GM12878 (cell line): ENCODE data around the gene VASP. TPM values are rescaled to one million over a fixed set of nuclear protein-coding genes. Genes with fewer than 3 reads are reported as not detected.

ENCODE experiments used
- ATAC-seq: fragments of 200-7000 bp; cut with Tn5 transposase; 3 replicates; pipeline ENCODE4 v1.9.1; 2020; ENCODE audit warnings: mild to moderate bottlenecking, moderate library complexity
- BruUV-seq: library from RNA; stranded (reverse); fragments of 400-500 nt; replicated peaks from 2 replicates; lab custom pipeline; 2021; lab: Mats Ljungman, UMichigan
- CTCF ChIA-PET: fragments of 300-600 bp; sonication (Branson Sonifier 250); formaldehyde crosslinking; extraction: SDS; loops from one replicate; lab custom pipeline; 2021; ENCODE audit warnings: inconsistent platforms; lab: Yijun Ruan, JAX
- POLR2A ChIA-PET: fragments of 350-600 bp; formaldehyde crosslinking; extraction: SDS; loops from one replicate; lab custom pipeline; 2021; ENCODE audit warnings: inconsistent platforms; lab: Charles Lee
- RAD21 ChIA-PET: fragments of 300-600 bp; sonication (Branson Sonifier 250); formaldehyde crosslinking; loops from one replicate; lab custom pipeline; 2023; ENCODE audit warnings: antibody characterized with exemption; ENCODE audit not compliant: unreplicated experiment; lab: Charles Lee
- SMC1A ChIA-PET: fragments of 300-600 bp; sonication (Branson Sonifier 250); formaldehyde crosslinking; loops from one replicate; lab custom pipeline; 2023; ENCODE audit not compliant: unreplicated experiment, uncharacterized antibody; lab: Charles Lee
- DNase-seq: peaks from one replicate; pipeline ENCODE4 v3.0.0-alpha.2; 2011; ENCODE audit warnings: low read depth, low spot score
- FAIRE-seq: peaks from 3 replicates; lab custom pipeline; 2011; peaks lifted over from hg19 to GRCh38; lab: Jason Lieb, UNC
- H2AFZ ChIP-seq: 2 replicates; pipeline ENCODE4 v1.6.0; 2011; ENCODE audit warnings: low read depth, low read length, control low read depth; ENCODE audit not compliant: control insufficient read depth
- H3K27ac ChIP-seq: 2 replicates; pipeline ENCODE4 v1.5.1; 2011; ENCODE audit warnings: control low read depth; ENCODE audit not compliant: control insufficient read depth, insufficient read depth
- H3K27me3 ChIP-seq, 2 experiments: replicated peaks in 1 of 2; 2 replicates each; pipeline versions ENCODE4 v1.6.0 to v1.6.1; 2011; ENCODE audit warnings: low read length in 1 of 2; ENCODE audit not compliant: control insufficient read depth in 2 of 2, insufficient read depth in 2 of 2
- H3K36me3 ChIP-seq, 2 experiments: 2 replicates each; pipeline ENCODE4 v1.5.1; 2011; ENCODE audit warnings: low read length in 1 of 2; ENCODE audit not compliant: control insufficient read depth in 2 of 2, insufficient read depth in 2 of 2
- H3K4me1 ChIP-seq: 2 replicates; pipeline ENCODE4 v1.6.1; 2011; ENCODE audit warnings: mild to moderate bottlenecking, low read length, moderate library complexity, mixed read lengths; ENCODE audit not compliant: control insufficient read depth, insufficient read depth
- H3K4me2 ChIP-seq: 2 replicates; pipeline ENCODE4 v1.6.0; 2011; ENCODE audit warnings: control low read depth; ENCODE audit not compliant: control insufficient read depth, insufficient read depth
- H3K4me3 ChIP-seq: fragments of 200-600 bp; sonication (generic); 2 replicates; pipeline ENCODE4 v1.5.1; 2016
- H3K79me2 ChIP-seq: 2 replicates; pipeline ENCODE4 v1.6.0; 2011; ENCODE audit warnings: low read length; ENCODE audit not compliant: control insufficient read depth, insufficient read depth
- H3K9ac ChIP-seq: 2 replicates; pipeline ENCODE4 v1.8.0; 2011; ENCODE audit warnings: low read length, control low read depth, mixed read lengths; ENCODE audit not compliant: control insufficient read depth, insufficient read depth
- H3K9me3 ChIP-seq: replicated peaks from 3 replicates; pipeline ENCODE4 v1.5.1; 2011; ENCODE audit warnings: mild to moderate bottlenecking, low read length; ENCODE audit not compliant: control insufficient read depth, insufficient read depth
- H4K20me1 ChIP-seq: 2 replicates; pipeline ENCODE4 v1.6.0; 2011; ENCODE audit not compliant: control insufficient read depth, insufficient read depth
- ATF7 ChIP-seq: fragments of 450-650 bp; IDR thresholded peaks from 2 replicates; pipeline ENCODE4 v1.6.1; 2016; ENCODE audit warnings: low read depth, mild to moderate bottlenecking
- BCLAF1 ChIP-seq: fragments of 450-650 bp; IDR thresholded peaks from 2 replicates; pipeline ENCODE4 v1.6.1; 2017; ENCODE audit warnings: antibody characterized with exemption, mild to moderate bottlenecking, moderate library complexity
- BMI1 ChIP-seq: fragments of 450-650 bp; IDR thresholded peaks from 2 replicates; pipeline ENCODE4 v1.6.1; 2016; ENCODE audit warnings: mild to moderate bottlenecking, moderate library complexity, borderline replicate concordance
- CBFB ChIP-seq: IDR thresholded peaks from 2 replicates; pipeline ENCODE4 v1.6.1; 2016; ENCODE audit warnings: antibody characterized with exemption, low read depth
- EED ChIP-seq: sonication (generic); IDR thresholded peaks from 2 replicates; pipeline ENCODE4 v1.6.1; 2016; ENCODE audit warnings: antibody characterized with exemption, low read depth
- EZH2 ChIP-seq: IDR thresholded peaks from 2 replicates; pipeline ENCODE4 v1.6.1; 2012; ENCODE audit warnings: low read depth, mild to moderate bottlenecking, control low read depth, inconsistent platforms, low read length, borderline replicate concordance; ENCODE audit not compliant: control insufficient read depth
- HDAC6 ChIP-seq: fragments of 200-600 bp; sonication (generic); IDR thresholded peaks from one replicate; pipeline ENCODE4 v1.8.0; 2017; ENCODE audit warnings: antibody characterized with exemption; ENCODE audit not compliant: unreplicated experiment
- HSF1 ChIP-seq: fragments of 150-350 bp; IDR thresholded peaks from 2 replicates; pipeline ENCODE4 v1.6.1; 2014; ENCODE audit warnings: mild to moderate bottlenecking, low read depth, low read length
- MTA3 ChIP-seq: IDR thresholded peaks from 2 replicates; pipeline ENCODE4 v1.6.1; 2012; ENCODE audit warnings: low read length, inconsistent platforms, borderline replicate concordance
- PML ChIP-seq: IDR thresholded peaks from 2 replicates; pipeline ENCODE4 v1.6.1; 2012; ENCODE audit warnings: low read length, inconsistent platforms
- RB1 ChIP-seq: fragments of 450-650 bp; formaldehyde crosslinking; IDR thresholded peaks from 2 replicates; pipeline ENCODE4 v1.6.1; 2017; ENCODE audit warnings: mild to moderate bottlenecking, borderline replicate concordance
- RBBP5 ChIP-seq: fragments of 200-600 bp; sonication (generic); conservative IDR thresholded peaks from 2 replicates; pipeline ENCODE4 v1.6.1; 2016
- RCOR1 ChIP-seq: conservative IDR thresholded peaks from 2 replicates; pipeline ENCODE4 v1.6.1; 2012; ENCODE audit warnings: low read depth, low read length, improper control_type of control experiment
- RELA ChIP-seq: fragments of 450-650 bp; IDR thresholded peaks from 2 replicates; pipeline ENCODE4 v1.8.0; 2014; ENCODE audit warnings: borderline replicate concordance; ENCODE audit not compliant: partially characterized antibody
- STAT1 ChIP-seq: fragments of 450-650 bp; conservative IDR thresholded peaks from 2 replicates; pipeline ENCODE4 v1.6.1; 2014; ENCODE audit warnings: antibody characterized with exemption, mild to moderate bottlenecking
- STAT3 ChIP-seq: IDR thresholded peaks from 2 replicates; pipeline ENCODE4 v1.6.1; 2011; ENCODE audit warnings: low read depth, low read length, improper control_type of control experiment
- ZBTB33 ChIP-seq: fragments of 450-650 bp; IDR thresholded peaks from 2 replicates; pipeline ENCODE4 v1.6.1; 2017; ENCODE audit warnings: mild to moderate bottlenecking
- WGBS: methylation state at CpG from one replicate; pipeline ENCODE4 v1.1.6; 2016; ENCODE audit warnings: low lambda C conversion rate; ENCODE audit not compliant: insufficient replicate concordance, insufficient coverage; ENCODE audit errors: missing lambda C conversion rate; 5-methylcytosine and 5-hydroxymethylcytosine counted together
- in situ Hi-C: fragments of 300-500 bp; cut with MboI; formaldehyde crosslinking; loops from 9 replicates; pipeline ENCODE4 v1.14.3; 2018; ENCODE audit warnings: mixed read lengths
- intact Hi-C: fragments of 100-400 bp; cut with micrococcal nuclease; formaldehyde crosslinking; loops from one replicate; pipeline ENCODE4 v1.14.2; 2022; ENCODE audit not compliant: unreplicated experiment
- polyA plus RNA-seq, 11 experiments: library from polyadenylated mRNA; depleted of rRNA in 4 of 11; unstranded in 6 of 11; stranded (reverse) in 5 of 11; fragments of >200 nt; fragmentation: Nextera tagmentation in 4 of 11; fragmentation: Illumina TruSeq in 1 of 11; extraction: Ambion mirVana in 4 of 11; extraction: Trizol in 1 of 11; gene quantifications; 1 replicate in 1 of 11; 2 replicates in 10 of 11; pipeline versions ENCODE4 v1.2.1 to v1.2.3, GENCODE V29; 2011 to 2016; ENCODE audit warnings: inconsistent platforms in 2 of 11, missing spikeins in 2 of 11, low read depth in 1 of 11
- total RNA-seq, 4 experiments: library from RNA; depleted of rRNA in 3 of 4; stranded (reverse); fragments of >200 nt in 3 of 4; fragmentation: Illumina TruSeq in 1 of 4; extraction: Trizol in 1 of 4; gene quantifications; 2 replicates each; pipeline versions ENCODE4 v1.2.1 to v1.2.3, GENCODE V29; 2013 to 2021
- TF ChIP-seq, protein P1 (sequence below): IDR thresholded peaks from 2 replicates; pipeline ENCODE4 v1.6.1; 2011; ENCODE audit warnings: borderline replicate concordance, low read depth, mild to moderate bottlenecking, moderate library complexity, mixed read lengths, low read length; ENCODE audit not compliant: insufficient read depth; ENCODE audit errors: extremely low read length

VASP gene
- total and polyA plus RNA-seq, 10 of the 15 experiments (the other 5 are each of a cell fraction or from before 2014, with no cell fraction given), result 19.5 to 298 (median 84.8) TPM

GRCh38 chr19:45476304-45476703 lies 31.0 kb upstream of the VASP start:
- intact Hi-C loops, result loop anchor here (10.0 kb wide), 1 partner anchor 402 kb away; the partner anchor contains the start of genes GEMIN7 and ZNF296
- H3K36me3 ChIP-seq, result no peaks in the 10 kb centered on the region
- no peak overlapping the region for H3K27ac ChIP-seq
- peaks cover 0 to 2% of the 10 kb centered on the region in 2 experiments; a peak in 2 of 4 replicates for H3K27me3 ChIP-seq
- FAIRE-seq (no peak), ATAC-seq (no peak), DNase-seq (no peak)
- SMC1A ChIA-PET, result interaction anchor here (0.9 to 6.6 kb wide), 3 partner anchors 9 to 36 kb away, joined by 4 to 145 read pairs (median 5); no protein-coding TSS in a partner anchor
- no peaks in the 10 kb centered on the region for H3K79me2 ChIP-seq
- 38% methylated on average over 5 of the region's 5 CpGs for WGBS
- no peak overlapping the region for H2AFZ ChIP-seq
- no TSS peak for BruUV-seq
- H4K20me1 ChIP-seq, result no peaks in the 10 kb centered on the region
- CTCF ChIA-PET, result interaction anchor here (1.4 to 9.0 kb wide), 6 partner anchors 8 to 166 kb away, joined by 5 to 385 read pairs (median 98); partner anchors contain the start of genes FOSB and PPP1R13L
- H3K9me3 ChIP-seq, result no peaks in the 10 kb centered on the region
- peaks cover 5% of the 10 kb centered on the region for H3K4me1 ChIP-seq
- in situ Hi-C loops, result loop anchor here (5.0 kb wide), 1 partner anchor 34 kb away; no protein-coding TSS in a partner anchor
- H3K4me3 ChIP-seq, result no peak overlapping the region
- no peak overlapping the region for H3K4me2 ChIP-seq
- RAD21 ChIA-PET, result interaction anchor here (0.7 to 5.0 kb wide), 5 partner anchors 9 to 73 kb away, joined by 4 to 206 read pairs (median 7); partner anchors contain the start of genes FOSB and PPP1R13L
- no peak overlapping the region for H3K9ac ChIP-seq
- POLR2A ChIA-PET, result interaction anchor here (0.5 to 1.4 kb wide), 6 partner anchors 37 to 1639 kb away, joined by 3 to 10 read pairs (median 4); no protein-coding TSS in a partner anchor
- TF ChIP-seq BMI1 (no peak), ZBTB33 (no peak), STAT3 (no peak), RELA (no peak), BCLAF1 (no peak), MTA3 (no peak), ATF7 (no peak), PML (no peak), RB1 (no peak), EZH2 (no peak), EED (no peak), STAT1 (no peak), CBFB (no peak), RCOR1 (no peak), HDAC6 (no peak), RBBP5 (no peak), HSF1 (no peak)
- TF ChIP-seq, protein P1, sequence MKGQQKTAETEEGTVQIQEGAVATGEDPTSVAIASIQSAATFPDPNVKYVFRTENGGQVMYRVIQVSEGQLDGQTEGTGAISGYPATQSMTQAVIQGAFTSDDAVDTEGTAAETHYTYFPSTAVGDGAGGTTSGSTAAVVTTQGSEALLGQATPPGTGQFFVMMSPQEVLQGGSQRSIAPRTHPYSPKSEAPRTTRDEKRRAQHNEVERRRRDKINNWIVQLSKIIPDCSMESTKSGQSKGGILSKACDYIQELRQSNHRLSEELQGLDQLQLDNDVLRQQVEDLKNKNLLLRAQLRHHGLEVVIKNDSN, result no peak
